Fibroblast of lung (primary cell): ENCODE results near the gene TMEM131L.

Experiments
- EZH2 ChIP-seq: IDR thresholded peaks from 2 replicates; pipeline ENCODE4 v1.5.1; 2012; ENCODE audit warnings: low read length, control low read depth, mild to moderate bottlenecking; ENCODE audit errors: missing control alignments
- TF ChIP-seq, protein P1 (sequence below), 2 donors: IDR thresholded peaks in 1 of 2; conservative IDR thresholded peaks in 1 of 2; 1 replicate in 1 of 2; 2 replicates in 1 of 2; pipeline ENCODE4 v1.5.1; 2011 to 2012; ENCODE audit warnings: low read length in 2 of 2, control low read depth in 1 of 2, inconsistent platforms in 1 of 2, low read depth in 1 of 2, mild to moderate bottlenecking in 1 of 2

DNA sequence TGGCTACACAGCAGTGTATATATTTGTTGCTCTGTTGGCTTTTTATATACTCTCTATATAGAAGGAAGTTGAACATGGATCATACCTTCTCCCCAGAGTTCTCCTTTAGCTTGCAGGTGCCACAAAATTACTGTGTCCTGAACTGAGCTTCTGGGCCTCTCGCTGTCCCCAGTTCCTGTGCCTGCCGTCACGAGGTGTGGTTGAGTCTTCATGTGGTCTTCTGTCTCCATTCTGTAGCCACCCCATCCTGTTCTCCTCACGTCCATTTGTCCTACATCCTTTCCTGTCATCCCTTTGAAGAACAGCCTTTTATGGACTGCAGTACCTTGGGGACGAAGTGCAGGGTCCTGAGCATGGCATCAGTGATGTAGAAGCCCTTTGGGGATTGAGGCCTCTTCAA is 14.5 kb downstream of the TMEM131L start:
- TF ChIP-seq, protein P1, sequence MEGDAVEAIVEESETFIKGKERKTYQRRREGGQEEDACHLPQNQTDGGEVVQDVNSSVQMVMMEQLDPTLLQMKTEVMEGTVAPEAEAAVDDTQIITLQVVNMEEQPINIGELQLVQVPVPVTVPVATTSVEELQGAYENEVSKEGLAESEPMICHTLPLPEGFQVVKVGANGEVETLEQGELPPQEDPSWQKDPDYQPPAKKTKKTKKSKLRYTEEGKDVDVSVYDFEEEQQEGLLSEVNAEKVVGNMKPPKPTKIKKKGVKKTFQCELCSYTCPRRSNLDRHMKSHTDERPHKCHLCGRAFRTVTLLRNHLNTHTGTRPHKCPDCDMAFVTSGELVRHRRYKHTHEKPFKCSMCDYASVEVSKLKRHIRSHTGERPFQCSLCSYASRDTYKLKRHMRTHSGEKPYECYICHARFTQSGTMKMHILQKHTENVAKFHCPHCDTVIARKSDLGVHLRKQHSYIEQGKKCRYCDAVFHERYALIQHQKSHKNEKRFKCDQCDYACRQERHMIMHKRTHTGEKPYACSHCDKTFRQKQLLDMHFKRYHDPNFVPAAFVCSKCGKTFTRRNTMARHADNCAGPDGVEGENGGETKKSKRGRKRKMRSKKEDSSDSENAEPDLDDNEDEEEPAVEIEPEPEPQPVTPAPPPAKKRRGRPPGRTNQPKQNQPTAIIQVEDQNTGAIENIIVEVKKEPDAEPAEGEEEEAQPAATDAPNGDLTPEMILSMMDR (conservative IDR thresholded peaks at IDR 0.05 in 1 of 2, IDR thresholded peaks at IDR 0.05 in 1 of 2; ENCODE audit: low read depth in 1 of 2, low read length in 2 of 2) = no peak
- TF ChIP-seq EZH2 = no peak
